Calu3 (cell line): ENCODE measurements around the gene NR5A2. TPM values are rescaled to one million over a fixed set of nuclear protein-coding genes. Genes with fewer than 3 reads are reported as not detected.
"Not testable (repeated sequence)": the region's sequence is repeated elsewhere in the genome, so short reads cannot be mapped to it uniquely, and the experiment has no call there.

Experiments
- BruUV-seq: library from RNA; stranded (reverse); fragments of 400-500 nt; replicated peaks from 2 replicates; lab custom pipeline; 2021; lab: Mats Ljungman, UMichigan
- CTCF ChIA-PET: fragments of 300-600 bp; sonication (Branson Sonifier 250); formaldehyde crosslinking; loops from one replicate; lab custom pipeline; 2022; ENCODE audit warnings: antibody characterized with exemption; lab: Charles Lee
- DNase-seq: peaks from one replicate; pipeline ENCODE4 v3.0.0; 2022
- H3K27ac Mint-ChIP-seq: one replicate; pipeline ENCODE4 v1.8.0; 2022; ENCODE audit warnings: mixed read lengths; ENCODE audit not compliant: unreplicated experiment
- H3K27me3 Mint-ChIP-seq: one replicate; pipeline ENCODE4 v1.8.0; 2022; ENCODE audit warnings: mixed read lengths; ENCODE audit not compliant: unreplicated experiment
- H3K36me3 Mint-ChIP-seq: one replicate; pipeline ENCODE4 v1.8.0; 2022; ENCODE audit warnings: mild to moderate bottlenecking, moderate library complexity, mixed read lengths; ENCODE audit not compliant: insufficient read depth, unreplicated experiment
- H3K4me1 Mint-ChIP-seq: one replicate; pipeline ENCODE4 v1.8.0; 2022; ENCODE audit warnings: mild to moderate bottlenecking, low read depth, mixed read lengths; ENCODE audit not compliant: unreplicated experiment
- H3K4me3 Mint-ChIP-seq: one replicate; pipeline ENCODE4 v1.8.0; 2022; ENCODE audit warnings: mild to moderate bottlenecking, low read depth, moderate library complexity, mixed read lengths; ENCODE audit not compliant: unreplicated experiment
- H3K9me3 Mint-ChIP-seq: one replicate; pipeline ENCODE4 v1.8.0; 2022; ENCODE audit warnings: low read depth, mixed read lengths; ENCODE audit not compliant: unreplicated experiment
- CTCF ChIP-seq: fragments of 200-600 bp; IDR thresholded peaks from one replicate; pipeline ENCODE4 v1.8.0; 2022; ENCODE audit warnings: antibody characterized with exemption; ENCODE audit not compliant: unreplicated experiment
- intact Hi-C: fragments of 100-400 bp; cut with micrococcal nuclease; formaldehyde crosslinking; loops from one replicate; pipeline ENCODE4 v1.10.0; 2022; ENCODE audit not compliant: unreplicated experiment
- total RNA-seq: library from RNA; stranded (reverse); gene quantifications from 2 replicates; pipeline ENCODE4 v1.2.3, GENCODE V29; 2022

NR5A2 gene
- total RNA-seq, 1 experiment from 2014 or later = 6.9 TPM

- no peak for DNase-seq
Observed at GRCh38 chr1:200182701-200183100, 155.2 kb downstream of the NR5A2 start.

GRCh38 chr1:200183637-200184036 lies 156.1 kb downstream of the NR5A2 start:
- Mint-ChIP-seq H3K36me3 (peaks cover 4% of the 10 kb centered on the region), H3K4me1 (peaks cover 52% of the 10 kb centered on the region), H3K27me3 (no peaks in the 10 kb centered on the region), H3K27ac (peak overlapping the region; percentile 20), H3K4me3 (no peak overlapping the region), H3K9me3 (peaks cover 5% of the 10 kb centered on the region)
- no peak for DNase-seq
- no TSS peak for BruUV-seq
- no peak for TF ChIP-seq CTCF
- CTCF ChIA-PET = interaction anchor here (0.7 to 0.9 kb wide), 4 partner anchors 15 to 299 kb away, joined by 3 to 6 read pairs (median 4); no protein-coding TSS in a partner anchor
- intact Hi-C loops = loop anchor here (10.0 kb wide), 1 partner anchor 229 kb away; no protein-coding TSS in a partner anchor

More at GRCh38 chr1:200182701-200183100, 155.2 kb downstream of the NR5A2 start:
- no peak overlapping the region for H3K27ac Mint-ChIP-seq
- peaks cover 52% of the 10 kb centered on the region for H3K4me1 Mint-ChIP-seq
- peaks cover 4% of the 10 kb centered on the region for H3K36me3 Mint-ChIP-seq
- H3K9me3 Mint-ChIP-seq = peaks cover 5% of the 10 kb centered on the region
- no TSS peak for BruUV-seq
- CTCF ChIA-PET = no interaction called here
- H3K27me3 Mint-ChIP-seq = no peaks in the 10 kb centered on the region
- TF ChIP-seq CTCF = no peak
- no peak overlapping the region for H3K4me3 Mint-ChIP-seq
- intact Hi-C loops = loop anchor here (10.0 kb wide), 1 partner anchor 228 kb away; no protein-coding TSS in a partner anchor

GRCh38 chr1:200184196-200184595 lies 156.7 kb downstream of the NR5A2 start:
- intact Hi-C loops = loop anchor here (10.0 kb wide), 1 partner anchor 229 kb away; no protein-coding TSS in a partner anchor
- no peak for TF ChIP-seq CTCF
- BruUV-seq = no TSS peak
- CTCF ChIA-PET = interaction anchor here (0.7 to 0.9 kb wide), 3 partner anchors 92 to 299 kb away, joined by 3 to 6 read pairs (median 4); no protein-coding TSS in a partner anchor
- Mint-ChIP-seq H3K27me3 (no peaks in the 10 kb centered on the region), H3K4me3 (no peak overlapping the region), H3K9me3 (peaks cover 5% of the 10 kb centered on the region), H3K27ac (peak overlapping the region; percentile 20), H3K36me3 (peaks cover 4% of the 10 kb centered on the region), H3K4me1 (peaks cover 51% of the 10 kb centered on the region)
- peak; percentile 86 for DNase-seq

GRCh38 chr1:200185191-200185590 lies 157.7 kb downstream of the NR5A2 start:
- CTCF ChIA-PET, H3K27ac Mint-ChIP-seq, H3K4me3 Mint-ChIP-seq, H3K36me3 Mint-ChIP-seq, H3K27me3 Mint-ChIP-seq, DNase-seq, H3K9me3 Mint-ChIP-seq, BruUV-seq: not testable (repeated sequence)
- intact Hi-C loops = loop anchor here (10.0 kb wide), 1 partner anchor 230 kb away; no protein-coding TSS in a partner anchor
- H3K4me1 Mint-ChIP-seq = peaks cover 41% of the 10 kb centered on the region

- H3K27me3 Mint-ChIP-seq, H3K4me3 Mint-ChIP-seq, BruUV-seq, CTCF ChIA-PET, H3K9me3 Mint-ChIP-seq, H3K36me3 Mint-ChIP-seq, H3K27ac Mint-ChIP-seq, DNase-seq: not testable (repeated sequence)
- peaks cover 27% of the 10 kb centered on the region for H3K4me1 Mint-ChIP-seq
- intact Hi-C loops = loop anchor here (10.0 kb wide), 1 partner anchor 233 kb away; no protein-coding TSS in a partner anchor
Observed at GRCh38 chr1:200187332-200187731, 159.8 kb downstream of the NR5A2 start.
